Measurements from ENCODE around the gene BMERB1. TPM values are rescaled to one million over a fixed set of nuclear protein-coding genes. Genes with fewer than 3 reads are reported as not detected.
A peak's percentile ranks its signal among the peaks of the same experiment; 100 is the strongest.

BMERB1 gene
- total and polyA plus RNA-seq, 9 of the 15 experiments (the other 6 are each of a cell fraction or from before 2014, with no cell fraction given): 0.29 to 2.9 (median 0.94) TPM

GRCh38 chr16:15575293-15576049 is 141.1 kb downstream of the BMERB1 start (continued):
- no peak for TF ChIP-seq ZNF407 (IDR thresholded peaks at IDR 0.05; ENCODE audit: low read depth)
- TF ChIP-seq AFF1 (IDR thresholded peaks at IDR 0.05; ENCODE audit: low read depth in 1 of 2, partially characterized antibody in 2 of 2): peak in 1 of 2 experiments; percentile 72
- TF ChIP-seq POLR3G (IDR thresholded peaks at IDR 0.05; ENCODE audit: extremely low read depth, insufficient read length, insufficient replicate concordance): no peak
- no peak for TF ChIP-seq RBM39 (optimal IDR thresholded peaks at IDR 0.05; ENCODE audit: low read depth, low read length)
- no peak for TF ChIP-seq FOXK2 (conservative IDR thresholded peaks at IDR 0.05 in 1 of 2, IDR thresholded peaks at IDR 0.05 in 1 of 2; ENCODE audit: low read depth in 2 of 2)
- 0 out of 2 replicates have a peak, but pooled peaks have one; percentile 28 for TF ChIP-seq CGGBP1 (CRISPR knock-in tag; IDR thresholded peaks at IDR 0.05)
- no peak for TF ChIP-seq TCFL5 (CRISPR knock-in tag; conservative IDR thresholded peaks at IDR 0.05)
- no peak for TF ChIP-seq ZNF696 (CRISPR knock-in tag; conservative IDR thresholded peaks at IDR 0.05)
- no peak for TF ChIP-seq RFX1 (IDR thresholded peaks at IDR 0.05)
- no peak for TF ChIP-seq HNRNPUL1 (IDR thresholded peaks at IDR 0.05; ENCODE audit: low read length)
- 0 out of 2 replicates have a peak, but pooled peaks have one; percentile 17 for TF ChIP-seq ARID1B (IDR thresholded peaks at IDR 0.05)
- TF ChIP-seq SAFB2 (IDR thresholded peaks at IDR 0.05; ENCODE audit: borderline replicate concordance, low read depth, low read length, severe bottlenecking): no peak
- TF ChIP-seq RAD51 (IDR thresholded peaks at IDR 0.05; ENCODE audit: borderline replicate concordance, low read depth): no peak
- TF ChIP-seq NFXL1 (CRISPR knock-in tag; IDR thresholded peaks at IDR 0.05): no peak
- TF ChIP-seq ZNF3 (CRISPR knock-in tag; IDR thresholded peaks at IDR 0.05): no peak
- no peak for TF ChIP-seq SMARCE1 (IDR thresholded peaks at IDR 0.05)

All from K562 (cell line).